NCI-H187 (cell line): ENCODE results near the gene SLC45A3.
"Not testable (repeated sequence)": the region's sequence is repeated elsewhere in the genome, so short reads cannot be mapped to it uniquely, and the experiment has no call there.

Experiments
- DNase-seq, 2 experiments: peaks; one replicate each; lab custom pipeline; 2025; lab: John Stamatoyannopoulos, UW

Gene SLC45A3, protein sequence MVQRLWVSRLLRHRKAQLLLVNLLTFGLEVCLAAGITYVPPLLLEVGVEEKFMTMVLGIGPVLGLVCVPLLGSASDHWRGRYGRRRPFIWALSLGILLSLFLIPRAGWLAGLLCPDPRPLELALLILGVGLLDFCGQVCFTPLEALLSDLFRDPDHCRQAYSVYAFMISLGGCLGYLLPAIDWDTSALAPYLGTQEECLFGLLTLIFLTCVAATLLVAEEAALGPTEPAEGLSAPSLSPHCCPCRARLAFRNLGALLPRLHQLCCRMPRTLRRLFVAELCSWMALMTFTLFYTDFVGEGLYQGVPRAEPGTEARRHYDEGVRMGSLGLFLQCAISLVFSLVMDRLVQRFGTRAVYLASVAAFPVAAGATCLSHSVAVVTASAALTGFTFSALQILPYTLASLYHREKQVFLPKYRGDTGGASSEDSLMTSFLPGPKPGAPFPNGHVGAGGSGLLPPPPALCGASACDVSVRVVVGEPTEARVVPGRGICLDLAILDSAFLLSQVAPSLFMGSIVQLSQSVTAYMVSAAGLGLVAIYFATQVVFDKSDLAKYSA

GRCh38 chr1:205680073-205680851 lies at the start of gene SLC45A3:
SLC45A3 (minus strand) TSS chr1:205680509; CDS start chr1:205664656, 15,853 bp downstream.
- DNase-seq: peak in 1 of 2 experiments; percentile 27

GRCh38 chr1:205726619-205727125 lies 46.4 kb upstream of the SLC45A3 start:
- no peak for DNase-seq

- no peak for DNase-seq
These were observed 45.2 kb upstream of the SLC45A3 start for GRCh38 chr1:205725514-205725913.

- not testable (repeated sequence) for DNase-seq
These were observed 40.4 kb upstream of the SLC45A3 start for GRCh38 chr1:205720740-205721139.

- no peak for DNase-seq
These were observed 39.5 kb upstream of the SLC45A3 start for GRCh38 chr1:205719762-205720161.

- DNase-seq: no peak
These were observed 38.7 kb upstream of the SLC45A3 start for GRCh38 chr1:205719015-205719414.

DNA sequence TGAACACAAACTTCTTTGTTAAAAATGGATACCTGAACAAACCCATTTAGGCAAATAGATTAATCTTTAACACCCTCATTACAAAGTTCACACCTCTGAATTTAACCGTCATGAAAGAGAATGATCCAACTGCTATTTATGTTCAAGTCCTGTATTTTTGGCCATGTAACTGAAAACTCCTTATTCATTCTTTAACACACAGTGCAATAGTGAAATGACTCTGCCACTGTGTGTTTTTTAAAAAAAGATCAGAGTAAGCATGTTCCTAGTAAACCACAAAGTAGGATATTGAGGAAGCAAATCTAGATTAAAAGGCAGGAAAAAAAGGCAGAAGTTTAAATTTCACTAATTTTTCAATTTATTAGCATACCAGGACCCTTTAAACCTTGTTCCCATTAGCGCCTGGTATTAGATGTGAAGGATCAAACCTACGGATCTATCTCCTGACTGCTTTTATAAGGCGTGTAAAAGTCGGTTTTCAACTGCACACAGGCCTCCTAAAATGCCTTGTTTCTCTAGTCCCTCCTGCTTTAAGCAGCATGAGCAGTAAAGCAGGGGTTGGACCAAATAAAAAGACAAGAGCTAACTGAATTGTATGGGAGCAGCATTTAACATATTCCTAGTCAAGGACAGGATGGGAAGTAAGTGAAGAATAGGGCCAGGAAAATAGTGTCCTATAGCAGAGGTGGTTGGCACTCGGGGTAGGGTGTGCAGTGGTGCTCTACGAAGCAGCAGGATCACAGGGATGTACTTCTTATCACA lies 36.2 kb upstream of the SLC45A3 start:
- DNase-seq: no peak

- no peak for DNase-seq
These were observed 35.3 kb upstream of the SLC45A3 start for GRCh38 chr1:205715628-205716027.

GRCh38 chr1:205714906-205715246 lies 34.6 kb upstream of the SLC45A3 start:
- DNase-seq: no peak

DNA sequence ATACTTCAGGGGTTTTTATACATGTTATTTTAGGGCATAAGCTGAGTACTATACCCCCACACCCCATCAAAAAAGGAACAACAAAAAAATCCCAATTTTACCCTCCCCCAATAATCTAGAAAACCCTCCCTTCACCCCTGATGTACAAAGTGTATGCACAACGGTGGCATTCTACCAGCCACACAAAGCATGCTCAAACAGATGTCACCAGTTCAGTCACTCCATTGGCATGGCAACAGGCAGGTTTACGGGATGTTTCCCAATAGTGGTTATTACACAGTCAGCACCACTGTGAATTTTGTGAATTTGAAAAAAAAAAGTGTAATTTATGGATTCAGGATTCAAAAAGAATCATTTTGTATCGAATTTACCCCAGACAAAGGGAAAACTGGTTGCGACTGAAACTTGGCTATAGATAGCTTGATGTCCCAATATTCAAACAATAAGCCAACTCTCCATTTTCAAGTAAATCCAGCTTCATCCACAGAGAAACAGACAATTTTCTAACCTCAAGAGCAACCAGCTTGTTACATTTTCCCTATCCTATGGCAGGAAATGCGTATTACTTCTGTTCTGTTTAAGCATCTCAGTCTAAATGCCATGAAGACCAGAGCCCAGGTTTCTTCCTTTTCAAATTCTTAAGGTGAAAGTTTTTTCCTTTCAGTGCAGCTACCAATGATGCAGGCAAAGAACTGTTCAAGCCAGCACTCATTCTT lies 34.0 kb upstream of the SLC45A3 start:
- no peak for DNase-seq

DNA sequence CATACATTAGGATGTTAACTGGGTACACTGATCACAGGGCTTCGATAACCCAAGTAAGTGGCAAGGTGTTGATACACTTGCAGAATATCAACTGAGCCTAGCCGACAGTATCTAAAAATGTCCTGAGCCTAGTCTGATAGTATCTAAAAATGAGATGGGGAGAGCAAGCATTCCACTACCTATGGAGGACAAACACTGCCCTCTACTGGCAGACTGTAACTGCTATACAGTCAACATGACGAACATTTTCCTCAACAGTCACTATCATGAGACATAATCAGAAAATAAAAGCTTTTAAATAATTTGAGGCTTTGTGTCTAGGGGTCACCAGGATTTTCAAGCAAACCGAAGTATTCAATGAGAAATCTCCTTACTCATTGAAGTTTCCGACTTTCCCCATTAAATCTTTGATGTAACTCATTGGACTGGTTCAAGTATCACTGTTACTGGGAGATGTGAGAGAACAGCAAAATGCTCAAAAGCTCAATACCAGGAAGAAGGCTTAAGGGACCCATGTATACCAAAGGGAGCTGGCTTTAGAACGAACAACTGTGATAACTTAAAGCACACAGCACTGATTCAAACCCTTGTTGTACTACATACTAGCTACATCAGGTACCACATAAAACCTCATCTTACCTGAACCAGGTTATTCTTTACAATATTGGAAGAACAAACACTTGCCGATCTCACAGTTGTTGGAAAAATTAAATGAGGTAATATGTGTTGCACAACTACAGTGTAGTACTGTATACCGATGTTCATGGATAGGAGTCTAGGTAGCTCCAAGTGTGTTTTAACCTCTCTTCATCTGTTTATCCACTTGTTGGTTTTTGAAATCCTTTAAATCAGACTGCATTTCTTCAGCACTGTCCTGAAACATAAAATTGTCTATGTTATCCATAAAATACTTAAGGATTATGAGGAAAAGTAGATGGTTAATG lies 31.1 kb upstream of the SLC45A3 start:
- peak; percentile 45 to 66 for DNase-seq

- DNase-seq: no peak
These were observed 30.1 kb upstream of the SLC45A3 start for GRCh38 chr1:205710201-205711062.

GRCh38 chr1:205709640-205710039 lies 29.3 kb upstream of the SLC45A3 start:
- no peak for DNase-seq

DNA sequence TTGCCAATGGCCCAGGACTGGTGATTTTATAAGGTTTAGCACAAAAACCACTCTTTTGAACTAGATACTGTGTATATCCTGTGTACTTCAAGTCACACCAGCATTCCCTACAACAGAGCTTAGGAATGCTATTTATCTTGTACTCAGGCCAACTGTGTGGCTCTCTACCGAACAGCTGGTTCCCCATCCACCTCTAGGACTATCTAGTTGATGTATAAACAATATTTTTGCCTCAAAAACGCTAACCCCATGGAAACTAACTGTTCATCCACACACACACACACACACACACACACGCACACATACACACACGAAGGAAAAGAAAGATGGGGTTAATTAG lies 28.7 kb upstream of the SLC45A3 start:
- DNase-seq: no peak

- DNase-seq: no peak
These were observed 26.5 kb upstream of the SLC45A3 start for GRCh38 chr1:205706601-205707502.

- no peak for DNase-seq
These were observed 24.6 kb upstream of the SLC45A3 start for GRCh38 chr1:205704903-205705302.

GRCh38 chr1:205703072-205703471 lies 22.8 kb upstream of the SLC45A3 start:
- no peak for DNase-seq

DNA sequence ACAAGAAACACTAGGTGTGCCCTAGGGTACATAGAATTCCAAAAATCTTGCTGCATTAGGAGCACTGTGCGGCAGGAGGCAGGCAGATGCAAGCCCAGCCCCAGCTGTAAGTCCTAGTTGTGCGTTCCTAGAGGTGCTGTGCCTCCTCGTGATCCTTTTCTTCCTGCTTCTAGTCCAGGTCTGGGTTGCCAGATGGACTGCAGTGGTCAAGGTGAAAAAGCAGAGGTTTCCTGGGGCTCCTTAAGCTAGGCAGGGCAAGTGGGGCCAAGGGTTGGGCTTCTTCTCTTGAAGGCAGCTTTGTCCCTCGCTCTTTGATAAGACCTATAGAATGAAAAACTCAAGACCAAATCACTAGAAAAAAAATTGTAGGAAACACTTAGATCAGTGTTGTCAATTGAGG lies 21.6 kb upstream of the SLC45A3 start:
- DNase-seq: no peak
